Sigmoid colon (tissue), 7 donors: ENCODE measurements around the gene ZSWIM2. TPM values are rescaled to one million over a fixed set of nuclear protein-coding genes. Genes with fewer than 3 reads are reported as not detected.

ENCODE experiments used
- DNase-seq: peaks from one replicate; pipeline ENCODE4 v3.0.0-alpha.2; 2019
- H3K27ac ChIP-seq, 4 donors: fragments of 200-600 bp; sonication (generic); one replicate each; pipeline ENCODE4 v1.5.1; 2016 to 2019; ENCODE audit warnings: mild to moderate bottlenecking in 1 of 4
- H3K27me3 ChIP-seq, 3 donors: fragments of 200-600 bp; sonication (generic); one replicate each; pipeline ENCODE4 v1.5.1; 2019; ENCODE audit warnings: mild to moderate bottlenecking in 1 of 3
- H3K36me3 ChIP-seq, 4 donors: fragments of 200-600 bp; sonication (generic); one replicate each; pipeline ENCODE4 v1.5.1; 2016 to 2019
- H3K4me1 ChIP-seq, 4 donors: fragments of 200-600 bp; sonication (generic); one replicate each; pipeline ENCODE4 v1.5.1; 2017 to 2019
- H3K4me3 ChIP-seq, 4 donors: fragments of 200-600 bp; sonication (generic); one replicate each; pipeline ENCODE4 v1.5.1; 2017 to 2019; ENCODE audit warnings: mild to moderate bottlenecking in 2 of 4, moderate library complexity in 1 of 4
- H3K9me3 ChIP-seq, 4 donors: fragments of 200-600 bp in 3 of 4; sonication (generic) in 3 of 4; one replicate each; pipeline versions ENCODE4 v1.5.1 to v1.6.1; 2013 to 2019
- EP300 ChIP-seq, 4 donors: sonication (generic); formaldehyde crosslinking; IDR thresholded peaks; one replicate each; pipeline ENCODE4 v1.6.1; 2017; ENCODE audit warnings: antibody characterized with exemption in 4 of 4
- POLR2A ChIP-seq, 2 donors: fragments of 450-650 bp; IDR thresholded peaks; one replicate each; pipeline ENCODE4 v1.6.1; 2016; ENCODE audit warnings: antibody characterized with exemption in 2 of 2, mild to moderate bottlenecking in 2 of 2, moderate library complexity in 2 of 2
- POLR2AphosphoS5 ChIP-seq, 4 donors: sonication (generic); formaldehyde crosslinking; IDR thresholded peaks; one replicate each; pipeline ENCODE4 v1.6.1; 2017; ENCODE audit warnings: antibody characterized with exemption in 4 of 4
- WGBS, 2 donors: extraction: QIAGEN DNeasy Blood & Tissue Kit; methylation state at CpG; one replicate each; pipeline ENCODE4 v1.1.7; 2013; 5-methylcytosine and 5-hydroxymethylcytosine counted together
- intact Hi-C: fragments of 100-400 bp; cut with DNase I; formaldehyde crosslinking; loops from one replicate; pipeline ENCODE4 v1.15.1; 2023
- polyA plus RNA-seq, 3 donors: library from polyadenylated mRNA; stranded (reverse); fragments of 200-250 nt; gene quantifications; one replicate each; pipeline ENCODE4 v1.2.3, GENCODE V29; 2013
- total RNA-seq, 4 donors: library from RNA; depleted of rRNA; stranded (reverse); fragments of >200 nt; gene quantifications; one replicate each; pipeline ENCODE4 v1.1.0, GENCODE V29; 2016
- TF ChIP-seq, protein P1 (sequence below), 4 experiments: fragments of 450-650 bp in 3 of 4; fragments of 200-600 bp in 1 of 4; IDR thresholded peaks; one replicate each; pipeline ENCODE4 v1.5.1; 2016 to 2019; ENCODE audit warnings: antibody characterized with exemption in 4 of 4, mild to moderate bottlenecking in 3 of 4, moderate library complexity in 2 of 4
- donor health status: healthy with polysubstance abuse.
- donor health status: Bipolar disorder and iron deficiency.
- donor health status: healthy.

ZSWIM2 gene
- total and polyA plus RNA-seq, 7 donors: not detected

DNA sequence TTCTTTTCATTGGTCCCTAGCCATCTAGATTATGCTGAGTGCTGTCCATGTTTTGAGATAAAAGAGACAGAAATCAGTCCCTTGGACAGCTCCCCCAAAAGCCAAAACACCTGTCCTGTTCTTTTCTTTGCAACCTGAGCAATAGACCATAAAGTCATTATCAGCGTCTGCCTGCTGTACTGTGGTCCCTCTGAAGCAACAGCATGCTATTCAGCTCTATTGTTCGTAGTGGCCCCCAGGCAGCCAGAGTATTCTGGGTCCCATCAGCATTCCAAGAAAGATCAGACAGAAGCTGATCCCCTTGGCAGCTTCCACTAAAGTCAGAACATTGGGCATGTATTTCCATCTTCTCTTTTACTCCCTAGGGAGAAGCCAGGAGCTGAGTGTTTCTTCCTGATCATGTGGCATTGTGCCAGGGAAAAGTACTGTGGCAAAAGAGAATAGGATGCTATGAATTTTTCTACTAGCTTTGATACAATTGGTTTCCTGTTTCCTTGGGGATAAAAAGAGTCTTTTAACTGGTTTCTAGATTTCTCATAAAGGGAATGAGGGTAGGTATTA, 33.6 kb upstream of the ZSWIM2 start:
- Histone ChIP-seq H3K36me3 (no peaks in the 10 kb centered on the region), H3K27me3 (no peaks in the 10 kb centered on the region), H3K9me3 (peaks cover 0 to 5% (median 0%) of the 10 kb centered on the region in 4 donors), H3K27ac (no peak overlapping the region), H3K4me3 (no peak overlapping the region), H3K4me1 (no peaks in the 10 kb centered on the region)
- TF ChIP-seq, protein P1, sequence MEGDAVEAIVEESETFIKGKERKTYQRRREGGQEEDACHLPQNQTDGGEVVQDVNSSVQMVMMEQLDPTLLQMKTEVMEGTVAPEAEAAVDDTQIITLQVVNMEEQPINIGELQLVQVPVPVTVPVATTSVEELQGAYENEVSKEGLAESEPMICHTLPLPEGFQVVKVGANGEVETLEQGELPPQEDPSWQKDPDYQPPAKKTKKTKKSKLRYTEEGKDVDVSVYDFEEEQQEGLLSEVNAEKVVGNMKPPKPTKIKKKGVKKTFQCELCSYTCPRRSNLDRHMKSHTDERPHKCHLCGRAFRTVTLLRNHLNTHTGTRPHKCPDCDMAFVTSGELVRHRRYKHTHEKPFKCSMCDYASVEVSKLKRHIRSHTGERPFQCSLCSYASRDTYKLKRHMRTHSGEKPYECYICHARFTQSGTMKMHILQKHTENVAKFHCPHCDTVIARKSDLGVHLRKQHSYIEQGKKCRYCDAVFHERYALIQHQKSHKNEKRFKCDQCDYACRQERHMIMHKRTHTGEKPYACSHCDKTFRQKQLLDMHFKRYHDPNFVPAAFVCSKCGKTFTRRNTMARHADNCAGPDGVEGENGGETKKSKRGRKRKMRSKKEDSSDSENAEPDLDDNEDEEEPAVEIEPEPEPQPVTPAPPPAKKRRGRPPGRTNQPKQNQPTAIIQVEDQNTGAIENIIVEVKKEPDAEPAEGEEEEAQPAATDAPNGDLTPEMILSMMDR (IDR thresholded peaks at IDR 0.05): no peak
- TF ChIP-seq POLR2AphosphoS5 (IDR thresholded peaks at IDR 0.05): no peak
- TF ChIP-seq EP300 (IDR thresholded peaks at IDR 0.05): no peak
- TF ChIP-seq POLR2A (IDR thresholded peaks at IDR 0.05): no peak
- no peak for DNase-seq
- 29 to 69% methylated on average over 2 of the region's 2 CpGs for WGBS, 2 donors
- intact Hi-C loops: no loop called here

DNA sequence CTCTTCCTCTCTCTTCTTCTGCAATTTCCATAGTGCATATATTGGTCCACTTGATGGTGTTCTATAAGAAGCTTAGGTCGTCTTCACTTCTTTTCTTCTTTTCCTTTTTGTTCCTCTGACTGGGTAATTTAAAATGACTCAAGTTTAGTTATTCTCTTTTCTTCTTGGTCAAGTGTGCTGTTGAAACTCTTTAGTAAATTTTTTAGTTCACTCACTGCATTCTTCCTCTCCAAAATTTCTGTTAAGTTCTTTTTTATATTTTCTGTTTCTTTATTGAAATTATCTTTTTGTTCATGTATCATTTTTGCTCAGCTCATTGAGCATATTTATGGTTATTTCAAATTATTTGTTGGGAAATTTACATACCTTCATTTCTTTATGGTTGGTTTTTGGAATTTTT, 32.7 kb upstream of the ZSWIM2 start:
- DNase-seq: no peak
- WGBS, 2 donors: 58 to 93% methylated on average over 1 of the region's 1 CpG
- Histone ChIP-seq H3K27ac (no peak overlapping the region), H3K9me3 (peaks cover 0 to 5% (median 0%) of the 10 kb centered on the region in 4 donors), H3K36me3 (no peaks in the 10 kb centered on the region), H3K4me1 (no peaks in the 10 kb centered on the region), H3K4me3 (no peak overlapping the region), H3K27me3 (no peaks in the 10 kb centered on the region)
- TF ChIP-seq POLR2AphosphoS5 (IDR thresholded peaks at IDR 0.05) (no peak), POLR2A (IDR thresholded peaks at IDR 0.05) (no peak)
- TF ChIP-seq, protein P1 (IDR thresholded peaks at IDR 0.05): no peak
- intact Hi-C loops: no loop called here

DNA sequence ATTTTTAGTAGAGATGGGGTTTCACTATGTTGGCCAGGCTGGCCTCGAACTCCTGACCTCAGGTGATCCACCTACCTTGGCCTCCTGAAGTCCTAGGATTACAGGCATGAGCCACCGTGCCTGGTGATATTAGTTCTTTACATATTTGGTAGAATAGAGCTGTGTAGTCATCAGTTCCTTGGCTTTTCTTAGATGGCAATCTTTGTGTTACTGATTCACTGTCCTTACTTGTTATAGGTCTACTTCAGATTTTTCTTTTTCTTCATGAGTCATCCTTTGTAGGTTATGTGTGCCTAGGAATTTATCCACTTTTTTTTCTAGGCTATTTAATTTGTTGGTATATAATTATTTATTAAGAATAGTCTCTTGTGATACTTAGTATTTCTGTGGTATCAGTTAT, 30.3 kb upstream of the ZSWIM2 start:
- no peaks in the 10 kb centered on the region for H3K36me3 ChIP-seq
- no peak for TF ChIP-seq POLR2A (IDR thresholded peaks at IDR 0.05)
- TF ChIP-seq, protein P1 (IDR thresholded peaks at IDR 0.05): no peak
- TF ChIP-seq EP300 (IDR thresholded peaks at IDR 0.05): no peak
- TF ChIP-seq POLR2AphosphoS5 (IDR thresholded peaks at IDR 0.05): no peak
- peaks cover 0 to 5% (median 0%) of the 10 kb centered on the region in 4 donors for H3K9me3 ChIP-seq
- intact Hi-C loops: no loop called here
- DNase-seq: no peak
- no peaks in the 10 kb centered on the region for H3K27me3 ChIP-seq
- no peaks in the 10 kb centered on the region for H3K4me1 ChIP-seq
- 82 to 86% methylated on average over 2 of the region's 2 CpGs for WGBS, 2 donors
- no peak overlapping the region for H3K27ac ChIP-seq
- no peak overlapping the region for H3K4me3 ChIP-seq

DNA sequence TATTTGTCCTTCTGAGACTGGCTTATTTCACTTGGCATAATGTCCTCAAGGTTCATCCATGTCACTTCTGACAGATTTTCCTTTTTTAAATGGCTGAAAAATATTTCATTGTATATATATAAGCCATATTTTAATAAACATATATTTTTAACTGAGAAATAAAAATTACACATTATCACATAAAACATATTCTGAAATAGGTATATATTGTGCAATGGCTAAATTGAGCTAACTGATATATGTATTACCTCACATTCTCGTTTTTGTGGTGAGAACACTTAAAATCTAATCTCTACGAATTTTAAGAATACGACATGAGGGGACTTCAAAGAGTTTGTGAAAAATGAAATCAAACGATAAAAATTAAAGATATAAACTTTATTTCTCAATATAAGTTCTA, 25.7 kb upstream of the ZSWIM2 start:
- no peak overlapping the region for H3K4me3 ChIP-seq
- no peak overlapping the region for H3K27ac ChIP-seq
- 81 to 88% methylated on average over 4 of the region's 4 CpGs for WGBS, 2 donors
- no peak for TF ChIP-seq POLR2AphosphoS5 (IDR thresholded peaks at IDR 0.05)
- TF ChIP-seq EP300 (IDR thresholded peaks at IDR 0.05): no peak
- TF ChIP-seq, protein P1 (IDR thresholded peaks at IDR 0.05): no peak
- TF ChIP-seq POLR2A (IDR thresholded peaks at IDR 0.05): no peak
- no peaks in the 10 kb centered on the region for H3K27me3 ChIP-seq
- H3K36me3 ChIP-seq: no peaks in the 10 kb centered on the region
- no peak for DNase-seq
- intact Hi-C loops: no loop called here
- no peaks in the 10 kb centered on the region for H3K9me3 ChIP-seq
- H3K4me1 ChIP-seq: no peaks in the 10 kb centered on the region

DNA sequence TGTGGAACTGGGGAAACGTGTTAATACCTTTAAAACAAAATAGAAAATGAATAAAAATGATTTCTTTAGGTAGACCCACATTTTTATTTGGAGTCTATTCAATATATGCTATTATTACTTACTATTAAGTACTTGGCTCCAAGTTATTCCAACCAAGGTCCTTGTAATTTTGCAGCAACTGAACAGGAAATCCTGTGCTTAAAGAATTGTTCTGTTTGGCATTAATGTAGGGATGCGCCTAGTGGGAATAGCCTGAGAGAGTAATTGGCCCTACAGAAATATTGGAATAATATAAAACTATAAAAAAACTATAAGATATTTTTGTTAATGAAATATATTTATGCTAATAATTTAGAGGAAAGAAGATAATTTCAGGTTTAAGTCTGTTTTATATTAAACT, 22.9 kb upstream of the ZSWIM2 start:
- no peak for DNase-seq
- Histone ChIP-seq H3K9me3 (no peaks in the 10 kb centered on the region), H3K4me3 (no peak overlapping the region), H3K4me1 (peaks cover 0 to 5% (median 0%) of the 10 kb centered on the region in 4 donors), H3K27ac (no peak overlapping the region), H3K36me3 (no peaks in the 10 kb centered on the region), H3K27me3 (no peaks in the 10 kb centered on the region)
- no peak for TF ChIP-seq POLR2A (IDR thresholded peaks at IDR 0.05)
- TF ChIP-seq EP300 (IDR thresholded peaks at IDR 0.05): no peak
- TF ChIP-seq, protein P1 (IDR thresholded peaks at IDR 0.05): no peak
- no peak for TF ChIP-seq POLR2AphosphoS5 (IDR thresholded peaks at IDR 0.05)
- intact Hi-C loops: no loop called here
- WGBS, 2 donors: 53 to 73% methylated on average over 2 of the region's 2 CpGs
